Measurements from ENCODE around the gene AKR1C8.
"Not testable (repeated sequence)": the region's sequence is repeated elsewhere in the genome, so short reads cannot be mapped to it uniquely, and the experiment has no call there.

AKR1C8 gene

GRCh38 chr10:5184987-5185775 lies at the start of gene AKR1C8:
Gene AKR1C8 (minus strand): TSS chr10:5185150. CDS start chr10:5185104, 46 bp downstream.
- DNase-seq (ENCODE audit: low read depth in 2 of 2) = no peak

- no peak for DNase-seq (ENCODE audit: low read depth in 2 of 2)
Measured at GRCh38 chr10:5234106-5234860, 49.3 kb upstream of the AKR1C8 start.

DNA sequence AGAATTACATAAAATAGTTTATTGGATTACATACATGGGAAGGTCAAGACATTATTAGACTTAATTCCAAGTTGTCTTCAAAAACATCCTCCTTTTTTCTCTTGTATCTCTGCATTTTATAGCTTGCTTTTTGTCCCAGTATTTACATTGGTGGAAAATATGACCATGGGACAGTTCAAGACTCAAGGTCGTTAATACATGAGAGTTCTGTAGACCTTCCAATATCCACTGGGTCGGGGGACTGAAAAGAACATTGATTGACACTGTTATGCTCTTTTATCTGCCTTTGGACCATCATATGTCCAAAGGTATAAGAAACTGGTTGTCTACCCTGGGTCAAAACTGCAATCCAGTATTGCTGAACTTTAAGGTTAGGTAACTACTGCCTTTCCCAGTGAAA lies 48.4 kb upstream of the AKR1C8 start:
- DNase-seq (ENCODE audit: low read depth in 2 of 2) = no peak

DNA sequence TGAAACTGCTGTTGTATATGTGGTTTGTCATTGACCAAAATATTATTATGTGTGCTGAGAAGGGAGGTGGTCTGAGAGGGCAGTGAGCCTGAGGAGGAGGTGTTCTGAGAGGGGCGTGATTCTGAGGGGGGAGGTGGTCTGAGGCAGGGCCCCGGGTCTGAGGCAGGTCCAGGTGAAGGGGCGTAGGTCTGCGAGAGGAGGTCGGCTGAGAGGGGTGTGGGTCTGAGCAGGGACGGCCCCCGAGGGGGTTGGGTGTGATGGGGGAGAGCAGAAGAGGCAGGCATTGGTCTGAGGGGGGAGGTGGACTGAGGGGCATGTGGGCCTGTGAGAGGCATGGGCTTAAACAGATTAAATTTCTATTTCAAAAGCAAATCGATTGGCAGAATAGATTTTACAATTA lies 44.1 kb upstream of the AKR1C8 start:
- no peak for DNase-seq (ENCODE audit: low read depth in 2 of 2)

GRCh38 chr10:5222942-5223341 lies 38.0 kb upstream of the AKR1C8 start:
- not testable (repeated sequence) for DNase-seq (ENCODE audit: low read depth in 2 of 2)

- DNase-seq (ENCODE audit: low read depth in 2 of 2) = no peak
Measured at GRCh38 chr10:5219262-5219661, 34.3 kb upstream of the AKR1C8 start.

- no peak for DNase-seq (ENCODE audit: low read depth in 2 of 2)
Measured at GRCh38 chr10:5216801-5217200, 31.9 kb upstream of the AKR1C8 start.

- no peak for DNase-seq (ENCODE audit: low read depth in 2 of 2)
Measured at GRCh38 chr10:5211696-5212536, 27.0 kb upstream of the AKR1C8 start.

DNA sequence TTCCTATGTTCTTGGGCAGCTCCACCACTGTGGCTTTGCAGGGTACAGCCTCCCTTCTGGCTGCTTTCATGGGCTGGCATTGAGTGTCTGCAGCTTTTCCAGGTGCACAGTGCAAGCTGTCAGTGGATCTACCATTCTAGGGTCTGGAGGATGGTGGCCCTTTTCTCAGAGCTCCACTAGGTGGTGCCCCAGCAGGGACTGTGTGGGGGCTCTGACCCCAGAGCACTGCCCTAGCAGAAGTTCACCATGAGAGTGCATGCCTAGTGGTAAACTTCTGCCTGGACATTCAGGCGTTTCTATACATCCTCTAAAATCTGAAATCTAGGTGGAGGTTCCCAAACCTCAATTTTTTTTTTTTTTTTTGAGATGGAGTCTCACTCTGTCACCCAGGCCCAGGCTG lies 25.3 kb upstream of the AKR1C8 start:
- DNase-seq (ENCODE audit: low read depth in 2 of 2) = not testable (repeated sequence)

- DNase-seq (ENCODE audit: low read depth in 2 of 2) = not testable (repeated sequence)
Measured at GRCh38 chr10:5209776-5210175, 24.8 kb upstream of the AKR1C8 start.

- DNase-seq (ENCODE audit: low read depth in 2 of 2) = no peak
Measured at GRCh38 chr10:5206799-5207198, 21.8 kb upstream of the AKR1C8 start.

- DNase-seq (ENCODE audit: low read depth in 2 of 2) = no peak
Measured at GRCh38 chr10:5199398-5199797, 14.4 kb upstream of the AKR1C8 start.

- no peak for DNase-seq (ENCODE audit: low read depth in 2 of 2)
Measured at GRCh38 chr10:5198386-5198785, 13.4 kb upstream of the AKR1C8 start.

GRCh38 chr10:5196702-5197113 lies 11.8 kb upstream of the AKR1C8 start, which contains the start of gene AKR1C4:
Gene AKR1C4 (plus strand): TSS chr10:5196837. CDS start chr10:5196868, 31 bp downstream.
- DNase-seq (ENCODE audit: low read depth in 2 of 2) = no peak

- DNase-seq (ENCODE audit: low read depth in 2 of 2) = no peak
Measured at GRCh38 chr10:5195727-5196374, 10.9 kb upstream of the AKR1C8 start.

GRCh38 chr10:5194431-5194830 lies 9.5 kb upstream of the AKR1C8 start:
- no peak for DNase-seq (ENCODE audit: low read depth in 2 of 2)

GRCh38 chr10:5188358-5188757 lies 3.4 kb upstream of the AKR1C8 start:
- no peak for DNase-seq (ENCODE audit: low read depth in 2 of 2)

- DNase-seq (ENCODE audit: low read depth in 2 of 2) = no peak
Measured at GRCh38 chr10:5187867-5188266, 2.9 kb upstream of the AKR1C8 start.

- DNase-seq (ENCODE audit: low read depth in 2 of 2) = no peak
Measured at GRCh38 chr10:5183923-5184322, 1.0 kb downstream of the AKR1C8 start.

DNA sequence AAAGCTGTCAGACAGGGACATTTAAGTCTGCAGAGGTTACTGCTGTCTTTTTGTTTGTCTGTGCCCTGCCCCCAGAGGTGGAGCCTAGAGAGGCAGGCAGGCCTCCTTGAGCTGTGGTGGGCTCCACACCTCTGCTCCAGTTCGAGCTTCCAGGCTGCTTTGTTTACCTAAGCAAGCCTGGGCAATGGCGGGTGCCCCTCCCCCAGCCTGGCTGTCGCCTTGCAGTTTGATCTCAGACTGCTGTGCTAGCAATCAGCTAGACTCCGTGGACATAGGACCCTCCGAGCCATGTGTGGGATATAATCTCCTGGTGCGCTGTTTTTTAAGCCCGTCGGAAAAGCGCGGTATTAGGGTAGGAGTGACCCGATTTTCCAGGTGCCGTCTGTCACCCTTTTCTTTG lies 4.4 kb downstream of the AKR1C8 start:
- not testable (repeated sequence) for DNase-seq (ENCODE audit: low read depth in 2 of 2)

- not testable (repeated sequence) for DNase-seq (ENCODE audit: low read depth in 2 of 2)
Measured at GRCh38 chr10:5175581-5175980, 9.4 kb downstream of the AKR1C8 start.

Measured in stimulated activated CD4-positive, alpha-beta T cell treated with anti-CD3 and anti-CD28 coated beads, Interleukin-15, amount 100 ng/mL, for 48 hours (primary cell).